Measurements from ENCODE around the gene PRAMEF33.
A peak's percentile ranks its signal among the peaks of the same experiment; 100 is the strongest.
"Not testable (repeated sequence)": the region's sequence is repeated elsewhere in the genome, so short reads cannot be mapped to it uniquely, and the experiment has no call there.

PRAMEF33 gene

GRCh38 chr1:13303239-13303638 lies at the start of gene PRAMEF33:
Gene PRAMEF33 (plus strand): TSS chr1:13303539. CDS start chr1:13305955, 2,416 bp downstream.
- DNase-seq, result not testable (repeated sequence)

GRCh38 chr1:13253898-13254297 lies 49.4 kb upstream of the PRAMEF33 start, which contains the start of gene PRAMEF5:
Gene PRAMEF5 (plus strand): TSS chr1:13254198. CDS start chr1:13259269, 5,071 bp downstream.
- DNase-seq, result not testable (repeated sequence)

DNA sequence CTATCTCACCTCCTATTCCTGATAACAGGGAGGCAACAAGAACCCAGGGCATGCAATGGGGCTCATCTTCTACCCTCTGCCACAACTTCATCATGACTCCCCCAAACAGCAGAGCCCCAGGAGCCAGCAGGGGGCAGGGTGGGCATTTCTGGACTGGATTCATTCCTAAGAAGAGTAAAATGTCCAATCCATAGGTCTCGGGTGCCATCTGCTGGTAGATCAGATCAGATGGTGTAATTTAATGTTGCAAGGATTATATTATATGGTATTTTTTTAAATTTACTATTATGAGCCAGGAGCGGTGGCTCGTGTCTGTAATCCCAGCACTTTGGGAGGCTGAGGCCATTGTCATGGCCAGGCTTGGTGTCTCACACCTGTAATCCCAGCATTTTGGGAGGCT lies 38.2 kb upstream of the PRAMEF33 start:
- not testable (repeated sequence) for DNase-seq

GRCh38 chr1:13277016-13277415 lies 26.3 kb upstream of the PRAMEF33 start:
- DNase-seq, result not testable (repeated sequence)

GRCh38 chr1:13279617-13280016 lies 23.7 kb upstream of the PRAMEF33 start:
- DNase-seq, result not testable (repeated sequence)

DNA sequence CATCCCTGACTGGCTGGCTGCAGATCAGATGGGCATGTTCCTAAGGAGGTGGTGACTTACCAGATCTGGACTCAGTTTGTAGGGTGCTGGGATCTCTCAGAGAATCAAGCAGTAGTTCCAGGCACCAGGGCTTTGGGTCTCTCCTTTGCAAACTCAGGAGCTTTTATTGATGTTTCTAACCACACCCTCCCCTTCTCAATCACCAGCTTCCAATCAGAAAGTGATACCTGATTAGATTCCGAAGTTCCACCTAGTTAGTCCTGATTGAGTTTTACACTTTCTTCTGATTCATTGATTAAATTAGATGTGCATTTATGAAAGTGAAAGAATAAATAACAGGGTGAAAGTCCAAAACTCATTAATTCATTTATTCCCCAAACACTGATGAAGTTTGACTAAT lies 18.3 kb upstream of the PRAMEF33 start, which contains the start of gene PRAMEF8:
Gene PRAMEF8, minus strand, starts transcription at position 101 of the 400 bp plus-strand sequence. CDS start 1,046 bp downstream, outside the sequence.
- DNase-seq, result not testable (repeated sequence)

- DNase-seq, result not testable (repeated sequence)
Observed at GRCh38 chr1:13289030-13289429, 14.3 kb upstream of the PRAMEF33 start.

GRCh38 chr1:13297216-13297931 lies 6.0 kb upstream of the PRAMEF33 start:
- not testable (repeated sequence) for DNase-seq

GRCh38 chr1:13298699-13299098 lies 4.6 kb upstream of the PRAMEF33 start:
- DNase-seq, result not testable (repeated sequence)

DNA sequence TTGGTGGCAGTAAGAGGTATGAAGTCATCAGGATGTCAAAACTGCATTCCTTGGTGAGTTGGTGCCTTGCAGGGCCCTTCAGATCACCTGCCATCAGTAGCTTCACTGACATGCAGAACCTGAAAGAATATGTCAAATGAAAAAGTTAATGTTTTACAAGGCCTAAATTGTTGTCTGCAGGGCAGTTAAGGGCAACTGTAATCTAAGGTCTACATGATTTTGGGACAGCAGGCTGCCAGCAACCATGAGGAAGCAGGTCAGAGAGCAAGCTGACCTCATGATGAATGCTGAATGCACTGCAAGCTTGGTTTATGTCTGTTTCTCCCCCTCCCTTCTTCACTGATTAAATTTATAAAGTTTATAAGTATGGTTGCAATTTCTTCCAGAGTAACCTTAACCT lies 1.1 kb upstream of the PRAMEF33 start:
- DNase-seq, result not testable (repeated sequence)

DNA sequence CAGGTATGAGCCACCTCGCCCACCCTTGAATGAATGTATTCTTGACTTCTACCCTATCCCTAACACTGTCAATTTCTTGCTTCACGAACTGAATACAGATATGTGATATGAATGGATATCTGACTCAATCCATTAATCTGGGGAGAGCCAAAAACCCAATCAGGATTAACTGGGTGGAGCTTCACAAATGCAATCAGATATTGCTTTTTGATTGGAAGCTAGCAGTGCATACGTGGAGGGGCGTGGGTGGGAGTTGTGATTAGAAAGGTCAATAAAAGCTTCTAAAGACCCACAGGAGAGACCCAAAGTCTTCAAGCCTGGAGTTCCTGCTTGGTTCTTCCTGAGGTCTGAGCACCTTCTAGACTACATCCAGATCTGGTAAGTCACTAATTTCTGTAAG lies 11.9 kb downstream of the PRAMEF33 start, which contains the start of gene PRAMEF15:
Gene PRAMEF15, plus strand, starts transcription at position 301 of the 400 bp plus-strand sequence. CDS start 2,827 bp downstream, outside the sequence.
- not testable (repeated sequence) for DNase-seq

DNA sequence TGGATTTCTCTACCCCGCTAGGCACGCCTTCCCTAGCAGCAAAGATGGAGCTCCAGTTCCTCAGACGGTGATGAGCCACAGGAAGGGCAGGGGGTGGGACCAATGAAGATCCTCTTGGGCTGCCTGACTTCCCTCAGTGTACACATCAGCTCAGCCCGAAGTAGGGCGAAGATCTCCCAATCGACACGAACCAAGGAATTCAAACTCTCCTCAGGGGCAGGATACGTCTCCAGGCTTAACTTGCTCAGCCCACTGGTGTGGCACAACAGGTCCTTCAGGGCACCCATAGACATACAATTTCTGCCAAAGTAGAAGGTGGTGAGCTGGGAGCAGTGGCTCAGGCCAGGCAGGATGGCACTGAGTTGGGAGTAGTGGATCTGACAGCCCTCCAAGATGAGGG lies 39.2 kb downstream of the PRAMEF33 start:
- DNase-seq, result not testable (repeated sequence)

DNA sequence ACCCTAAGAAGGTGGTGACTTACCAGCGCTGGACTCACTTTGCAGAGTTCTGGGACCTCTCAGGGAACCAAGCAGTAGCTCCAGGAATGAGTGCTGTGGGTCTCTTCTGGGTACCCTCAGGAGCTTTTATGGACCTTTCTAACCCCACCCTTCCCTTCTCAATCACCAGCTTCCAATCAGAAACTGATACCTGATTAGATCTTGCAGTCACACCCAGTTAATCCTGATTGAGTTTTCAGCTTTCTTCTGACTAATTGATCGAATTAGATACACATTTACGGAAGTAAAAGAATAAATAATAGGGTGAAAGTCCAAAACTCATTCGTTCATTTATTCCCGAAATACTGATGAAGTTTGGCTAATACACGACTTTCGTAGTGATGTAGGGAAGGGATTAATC lies 43.7 kb downstream of the PRAMEF33 start, which contains the start of gene PRAMEF14:
Gene PRAMEF14, minus strand, starts transcription at position 101 of the 400 bp plus-strand sequence. CDS start 1,820 bp downstream, outside the sequence.
- not testable (repeated sequence) for DNase-seq

DNA sequence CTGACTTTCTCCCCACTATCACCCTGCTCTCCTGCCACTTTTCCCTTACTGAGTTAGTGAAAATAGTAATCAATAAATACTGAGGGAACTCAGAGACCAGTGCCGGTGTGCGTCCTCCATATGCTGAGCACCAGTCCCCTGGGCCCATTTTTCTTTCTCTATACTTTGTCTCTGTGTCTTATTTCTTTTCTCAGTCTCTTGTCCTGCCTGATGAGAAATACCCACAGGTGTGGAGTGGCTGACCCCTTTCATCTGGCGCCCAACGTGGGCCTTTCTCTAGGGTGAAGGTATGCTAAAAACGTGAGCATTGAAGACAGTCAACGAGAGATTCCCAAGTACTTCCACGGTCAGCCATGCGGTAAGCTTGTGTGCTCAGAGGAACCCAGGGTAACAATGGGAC lies 50.1 kb downstream of the PRAMEF33 start:
- not testable (repeated sequence) for DNase-seq

DNA sequence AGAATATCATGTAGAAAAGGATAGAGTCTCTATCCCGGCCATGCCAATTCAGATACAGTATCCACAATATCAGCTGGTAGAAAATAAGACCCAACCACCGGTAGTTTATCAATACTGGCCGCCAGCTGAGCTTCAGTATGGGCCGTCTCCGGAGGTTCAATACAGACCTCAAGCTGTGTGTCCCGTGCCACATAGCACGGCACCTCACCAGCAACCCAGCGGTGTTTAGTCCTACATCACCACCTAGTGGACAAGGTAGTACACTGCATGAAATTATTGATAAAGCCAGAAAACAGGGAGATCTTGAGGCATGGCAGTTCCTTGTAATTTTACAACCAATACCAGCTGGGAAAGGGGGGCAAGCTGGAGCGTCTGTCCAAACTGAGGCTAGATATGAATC lies 51.1 kb downstream of the PRAMEF33 start:
- DNase-seq, result not testable (repeated sequence)

DNA sequence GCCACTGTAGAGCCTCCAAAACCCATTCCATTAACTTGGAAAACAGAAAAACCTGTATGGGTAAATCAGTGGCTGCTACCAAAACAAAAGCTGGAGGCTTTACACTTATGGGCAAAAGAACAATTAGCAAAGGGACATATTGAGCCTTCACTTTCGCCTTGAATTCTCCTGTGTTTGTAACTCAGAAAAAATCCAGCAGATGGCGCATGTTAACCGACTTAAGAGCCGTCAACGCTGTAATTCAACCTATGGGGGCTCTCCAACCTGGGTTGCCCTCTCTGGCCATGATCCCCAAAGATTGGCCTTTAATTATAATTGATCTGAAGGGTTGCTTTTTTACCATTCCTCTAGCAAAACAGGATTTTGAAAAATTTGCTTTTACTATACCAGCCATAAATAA lies 53.4 kb downstream of the PRAMEF33 start:
- peak; percentile 0 for DNase-seq

Data from SHP77 treated with DMSO at 0.1 percent for 48 hours (cell line).